Measurements from ENCODE around the gene TMEM181. TPM values are rescaled to one million over a fixed set of nuclear protein-coding genes. Genes with fewer than 3 reads are reported as not detected.
"Not testable (repeated sequence)": the region's sequence is repeated elsewhere in the genome, so short reads cannot be mapped to it uniquely, and the experiment has no call there.

TMEM181 gene
- total and polyA plus RNA-seq, 2 experiments from 2014 or later, result 20.0 to 46.9 TPM

- H3K9me2 ChIP-seq (replicated peaks; ENCODE audit: insufficient read depth), result no peaks in the 10 kb centered on the region
- no peak overlapping the region for H2AFZ ChIP-seq
- H4K20me1 ChIP-seq (ENCODE audit: insufficient read depth, poor library complexity, severe bottlenecking), result no peaks in the 10 kb centered on the region
- H3K4me2 ChIP-seq, result no peak overlapping the region
- TF ChIP-seq CTCF (IDR thresholded peaks at IDR 0.05; ENCODE audit: poor library complexity), result no peak
- TF ChIP-seq EZH2 (IDR thresholded peaks at IDR 0.05; ENCODE audit: borderline replicate concordance), result no peak
- TF ChIP-seq EZH2phosphoT487 (IDR thresholded peaks at IDR 0.05; ENCODE audit: low read depth, severe bottlenecking, unreplicated experiment), result no peak
- H3K79me2 ChIP-seq, result no peaks in the 10 kb centered on the region
- H3K4me3 ChIP-seq, result no peak overlapping the region
- H3K36me3 ChIP-seq (replicated peaks; ENCODE audit: insufficient read depth, low read depth), result no peaks in the 10 kb centered on the region
- H3K27ac ChIP-seq, result no peak overlapping the region
- DNase-seq (ENCODE audit: low spot score), result no peak
- H3K9me3 ChIP-seq (ENCODE audit: low read depth), result no peaks in the 10 kb centered on the region
- no peaks in the 10 kb centered on the region for H3K4me1 ChIP-seq (ENCODE audit: insufficient read depth)
- 83% methylated on average over 14 of the region's 14 CpGs for WGBS (ENCODE audit: low lambda C conversion rate, missing lambda C conversion rate)
- H3K27me3 ChIP-seq, result no peaks in the 10 kb centered on the region
Observed at GRCh38 chr6:158674342-158675131, 114.6 kb downstream of the TMEM181 start.

GRCh38 chr6:158677094-158677493 lies 117.2 kb downstream of the TMEM181 start:
- WGBS (ENCODE audit: low lambda C conversion rate, missing lambda C conversion rate), result 92% methylated on average over 3 of the region's 3 CpGs
- DNase-seq (ENCODE audit: low spot score), result not testable (repeated sequence)

GRCh38 chr6:158677906-158678578 lies 118.2 kb downstream of the TMEM181 start:
- TF ChIP-seq EZH2phosphoT487 (IDR thresholded peaks at IDR 0.05; ENCODE audit: low read depth, severe bottlenecking, unreplicated experiment), result no peak
- TF ChIP-seq CTCF (IDR thresholded peaks at IDR 0.05; ENCODE audit: poor library complexity), result no peak
- TF ChIP-seq EZH2 (IDR thresholded peaks at IDR 0.05; ENCODE audit: borderline replicate concordance), result no peak
- Histone ChIP-seq H3K4me1 (ENCODE audit: insufficient read depth) (no peaks in the 10 kb centered on the region), H4K20me1 (ENCODE audit: insufficient read depth, poor library complexity, severe bottlenecking) (no peaks in the 10 kb centered on the region), H3K27me3 (no peaks in the 10 kb centered on the region), H3K4me3 (no peak overlapping the region), H3K36me3 (replicated peaks; ENCODE audit: insufficient read depth, low read depth) (no peaks in the 10 kb centered on the region), H3K9me3 (ENCODE audit: low read depth) (no peaks in the 10 kb centered on the region), H3K9me2 (replicated peaks; ENCODE audit: insufficient read depth) (no peaks in the 10 kb centered on the region), H3K27ac (no peak overlapping the region), H3K79me2 (no peaks in the 10 kb centered on the region), H2AFZ (no peak overlapping the region), H3K4me2 (no peak overlapping the region)
- WGBS (ENCODE audit: low lambda C conversion rate, missing lambda C conversion rate), result 88% methylated on average over 11 of the region's 11 CpGs
- DNase-seq (ENCODE audit: low spot score), result no peak

More at GRCh38 chr6:158677094-158677493, 117.2 kb downstream of the TMEM181 start:
- not testable (repeated sequence) for H4K20me1 ChIP-seq (ENCODE audit: insufficient read depth, poor library complexity, severe bottlenecking); H3K4me3 ChIP-seq; H3K79me2 ChIP-seq; H3K27me3 ChIP-seq; H3K36me3 ChIP-seq (replicated peaks; ENCODE audit: insufficient read depth, low read depth); H2AFZ ChIP-seq; H3K9me3 ChIP-seq (ENCODE audit: low read depth); H3K4me2 ChIP-seq; H3K27ac ChIP-seq; H3K4me1 ChIP-seq (ENCODE audit: insufficient read depth); H3K9me2 ChIP-seq (replicated peaks; ENCODE audit: insufficient read depth)

GRCh38 chr6:158680015-158680414 lies 120.1 kb downstream of the TMEM181 start:
- Histone ChIP-seq H3K27ac (no peak overlapping the region), H4K20me1 (ENCODE audit: insufficient read depth, poor library complexity, severe bottlenecking) (no peaks in the 10 kb centered on the region), H3K9me2 (replicated peaks; ENCODE audit: insufficient read depth) (no peaks in the 10 kb centered on the region), H2AFZ (no peak overlapping the region), H3K4me2 (no peak overlapping the region), H3K27me3 (no peaks in the 10 kb centered on the region), H3K4me3 (no peak overlapping the region), H3K79me2 (no peaks in the 10 kb centered on the region), H3K36me3 (replicated peaks; ENCODE audit: insufficient read depth, low read depth) (no peaks in the 10 kb centered on the region), H3K4me1 (ENCODE audit: insufficient read depth) (no peaks in the 10 kb centered on the region), H3K9me3 (ENCODE audit: low read depth) (no peaks in the 10 kb centered on the region)
- 80% methylated on average over 2 of the region's 2 CpGs for WGBS (ENCODE audit: low lambda C conversion rate, missing lambda C conversion rate)
- DNase-seq (ENCODE audit: low spot score), result no peak
- TF ChIP-seq EZH2phosphoT487 (IDR thresholded peaks at IDR 0.05; ENCODE audit: low read depth, severe bottlenecking, unreplicated experiment), result no peak
- no peak for TF ChIP-seq CTCF (IDR thresholded peaks at IDR 0.05; ENCODE audit: poor library complexity)
- no peak for TF ChIP-seq EZH2 (IDR thresholded peaks at IDR 0.05; ENCODE audit: borderline replicate concordance)
